Breast epithelium (tissue), 3 donors: Measurements from ENCODE around the gene LILRB2.

Experiments used
- CTCF ChIP-seq, 3 donors: fragments of 450-650 bp; IDR thresholded peaks; one replicate each; pipeline ENCODE4 v1.5.1; 2016 to 2017; ENCODE audit warnings: antibody characterized with exemption in 3 of 3, mild to moderate bottlenecking in 3 of 3, moderate library complexity in 3 of 3
- POLR2A ChIP-seq: fragments of 450-650 bp; IDR thresholded peaks from one replicate; pipeline ENCODE4 v1.6.1; 2016; ENCODE audit warnings: antibody characterized with exemption, mild to moderate bottlenecking, moderate library complexity

DNA sequence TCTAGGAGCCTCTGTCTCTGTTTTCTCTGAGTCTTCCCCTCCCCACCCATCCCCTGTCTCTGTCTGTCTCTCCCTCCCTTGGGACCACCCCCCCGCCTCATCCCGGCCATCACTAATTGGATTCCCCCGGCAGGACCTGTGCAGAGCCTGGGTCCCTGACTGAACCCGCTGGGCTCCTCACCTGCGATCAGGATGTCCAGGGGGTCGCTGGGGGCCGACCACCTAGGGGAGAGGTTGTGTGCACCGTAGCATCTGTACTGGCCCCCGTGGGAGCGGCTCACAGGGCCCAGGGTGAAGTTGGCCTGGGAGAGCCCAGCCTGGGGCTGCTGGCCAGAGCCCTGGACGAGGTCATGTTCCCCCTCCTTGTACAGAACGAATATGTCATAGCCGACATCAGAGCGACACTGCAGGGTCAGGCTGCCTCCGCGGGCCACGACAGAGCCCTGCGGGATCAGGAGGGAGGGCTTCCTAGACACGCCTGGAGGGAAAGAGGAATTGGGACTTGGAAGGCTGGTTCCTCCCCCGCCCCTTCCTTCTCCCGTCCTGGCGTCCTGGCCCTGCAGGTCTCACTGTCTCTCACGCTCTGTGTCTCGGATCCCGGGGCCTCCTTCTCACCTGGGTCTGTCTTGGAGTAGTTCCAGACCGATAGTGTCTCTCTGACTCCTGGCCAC is 25.7 kb downstream of the LILRB2 start:
- no peak for TF ChIP-seq CTCF (IDR thresholded peaks at IDR 0.05)
- no peak for TF ChIP-seq POLR2A
